Measurements from ENCODE around the gene FCER2.
"Not testable (repeated sequence)": the region's sequence is repeated elsewhere in the genome, so short reads cannot be mapped to it uniquely, and the experiment has no call there.

Gene FCER2

GRCh38 chr19:7701654-7702457 lies at the start of gene FCER2:
TSS of gene FCER2 (minus strand) at chr19:7702131. CDS start at chr19:7699760, 2,371 bp downstream.
- Histone ChIP-seq H3K27ac (peak within 1 kb of the TSS in 2 of 21 experiments; percentile 16 to 62), H3K4me3 (no peak within 1 kb of the TSS)

DNA sequence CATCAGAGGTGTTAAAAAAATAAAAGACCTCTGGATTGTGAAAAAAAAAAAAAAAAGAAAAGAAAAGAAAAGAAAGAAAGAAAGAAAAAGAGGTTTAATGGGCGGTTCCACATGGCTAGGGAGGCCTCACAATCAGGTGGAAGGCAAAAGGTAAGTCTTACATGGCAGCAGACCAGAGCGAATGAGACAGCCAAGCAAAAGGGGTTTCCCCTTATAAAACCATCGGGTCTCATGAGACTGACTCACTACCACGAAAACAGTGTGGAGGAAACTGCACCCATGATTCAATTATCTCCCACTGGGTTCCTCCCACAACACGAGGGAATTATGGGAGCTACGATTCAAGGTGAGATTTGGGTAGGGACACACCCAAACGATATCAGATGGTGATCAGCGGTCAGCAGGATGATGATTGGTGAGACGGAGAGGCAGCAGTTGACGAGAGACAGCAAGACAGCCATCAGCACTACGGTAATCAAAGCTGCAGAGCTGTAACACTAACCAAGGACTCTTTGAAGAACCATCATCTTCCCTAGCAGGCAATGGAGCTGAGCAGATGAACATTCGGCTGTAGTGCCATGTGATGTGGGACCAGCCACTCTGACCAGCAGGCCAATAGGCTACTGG lies 49.3 kb upstream of the FCER2 start:
- H3K4me3 ChIP-seq = no peak overlapping the region

GRCh38 chr19:7748756-7749155 lies 46.8 kb upstream of the FCER2 start:
- Histone ChIP-seq H3K27ac (no peak overlapping the region), H3K4me3 (no peak overlapping the region)

More for the DNA sequence above, 49.3 kb upstream of the FCER2 start:
- H3K27ac ChIP-seq = no peak overlapping the region

DNA sequence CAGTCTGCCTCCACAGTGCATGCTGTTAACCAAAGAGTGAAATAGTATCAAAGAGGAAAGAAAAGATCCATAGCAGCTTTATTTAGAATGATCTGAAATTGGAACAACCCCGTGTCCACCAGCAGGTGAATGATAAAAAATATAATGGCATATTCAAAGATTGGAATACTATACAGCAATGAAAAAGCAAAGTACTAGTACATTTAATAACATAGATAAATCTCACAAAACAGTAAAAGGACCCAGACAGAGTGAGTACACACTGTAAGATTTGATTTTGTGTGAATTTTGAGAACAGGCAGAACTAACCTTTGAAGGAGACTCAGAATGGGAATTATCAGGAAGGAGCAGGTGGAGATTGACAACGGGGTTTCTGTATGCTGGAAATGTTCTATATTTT lies 46.2 kb upstream of the FCER2 start:
- no peak overlapping the region for H3K4me3 ChIP-seq
- no peak overlapping the region for H3K27ac ChIP-seq

GRCh38 chr19:7746903-7747884 lies 45.3 kb upstream of the FCER2 start, which contains the start of gene CD209:
TSS of gene CD209 (minus strand) at chr19:7747534. CDS start at chr19:7747511, 23 bp downstream.
- peak within 1 kb of the TSS in 7 of 21 experiments; percentile 1 to 54 (median 18) for H3K27ac ChIP-seq

DNA sequence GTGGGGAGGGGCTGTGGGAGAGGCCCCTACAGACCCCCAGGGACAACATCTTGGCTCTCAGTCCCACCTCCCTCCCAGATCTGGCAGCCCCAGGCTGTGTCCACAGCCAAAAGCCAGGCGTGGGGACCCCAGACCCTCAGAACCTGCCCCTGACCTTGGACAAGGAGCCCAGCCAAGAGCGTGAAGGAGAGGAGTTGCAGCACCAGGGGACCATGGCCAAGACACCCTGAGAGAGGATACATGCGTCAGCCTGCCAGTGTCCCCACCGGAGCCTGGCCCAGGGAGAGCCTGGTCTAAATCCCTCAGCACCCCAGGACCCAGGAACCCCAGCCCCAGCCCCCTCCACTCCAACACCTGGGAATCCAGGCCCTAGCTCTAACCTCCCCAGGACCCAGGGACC lies 44.4 kb upstream of the FCER2 start:
- peak overlapping the region in 4 of 21 experiments; percentile 1 to 54 (median 24) for H3K27ac ChIP-seq
- not testable (repeated sequence) for H3K4me3 ChIP-seq

More at GRCh38 chr19:7746903-7747884, 45.3 kb upstream of the FCER2 start, which contains the start of gene CD209:
- H3K4me3 ChIP-seq = peak within 1 kb of the TSS in 1 of 7 experiments; percentile 4

DNA sequence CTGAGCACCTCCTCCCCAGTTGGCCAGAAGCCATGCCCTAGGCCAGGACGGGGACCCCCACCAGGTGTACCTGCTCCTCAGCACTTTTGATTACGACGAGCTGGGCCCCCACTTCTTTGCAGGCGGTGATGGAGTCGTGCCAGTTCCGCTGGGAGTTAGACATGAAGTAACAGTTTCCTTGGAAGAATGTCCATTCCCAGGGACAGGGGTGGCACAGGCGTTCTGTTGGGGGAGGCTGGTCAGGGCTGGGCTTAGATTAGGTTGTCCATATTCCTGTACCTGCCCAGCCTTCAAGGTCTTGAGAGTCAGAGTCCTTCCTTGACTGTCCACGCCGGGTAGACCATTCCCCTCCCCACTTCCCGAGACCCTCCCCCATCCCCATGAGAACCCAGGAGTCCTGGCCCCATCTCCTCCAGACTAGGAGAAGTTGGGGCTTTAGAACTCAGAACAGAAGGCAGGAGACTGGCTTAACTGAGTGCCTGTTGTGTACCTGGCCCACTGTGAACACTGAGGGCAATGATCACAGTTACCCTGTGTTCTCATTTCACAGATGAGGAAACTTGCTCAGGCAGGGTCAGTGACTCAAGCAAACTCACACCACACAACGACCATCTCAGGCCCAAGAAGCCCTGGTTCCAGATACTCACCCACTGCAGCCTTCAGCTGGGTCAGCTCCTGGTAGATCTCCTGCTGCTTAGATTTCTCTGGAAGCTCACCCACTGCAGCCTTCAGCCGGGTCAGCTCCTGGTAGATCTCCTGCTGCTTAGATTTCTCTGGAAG lies 43.1 kb upstream of the FCER2 start:
- H3K27ac ChIP-seq = no peak overlapping the region
- no peak overlapping the region for H3K4me3 ChIP-seq

DNA sequence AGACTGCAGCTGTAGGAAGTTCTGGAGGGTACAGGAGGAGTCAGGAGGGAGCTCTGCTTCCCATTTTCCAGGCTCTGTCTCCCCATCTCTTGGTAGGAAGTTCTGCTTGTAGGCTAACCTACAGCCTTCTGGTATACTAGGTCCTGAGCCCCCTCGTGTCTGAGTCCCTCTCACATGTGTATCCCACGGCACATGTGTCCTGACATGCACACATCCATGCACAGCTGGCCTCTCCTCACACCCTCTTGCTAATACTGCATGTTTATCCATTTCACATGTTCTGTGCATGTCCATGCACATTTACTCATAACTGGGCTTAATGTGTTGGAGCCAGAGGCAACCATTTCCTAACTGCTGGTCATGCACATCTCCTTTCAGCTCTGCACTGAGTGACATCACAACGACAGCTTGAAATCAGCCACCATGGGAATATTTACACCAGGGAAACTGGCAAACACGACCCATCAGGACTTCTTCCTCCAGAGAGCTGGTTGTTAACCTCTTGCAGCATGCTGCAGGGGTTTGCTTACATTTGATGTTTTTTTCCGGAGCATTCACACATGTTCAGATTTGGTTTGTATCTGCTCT lies 42.4 kb upstream of the FCER2 start:
- no peak overlapping the region for H3K4me3 ChIP-seq

DNA sequence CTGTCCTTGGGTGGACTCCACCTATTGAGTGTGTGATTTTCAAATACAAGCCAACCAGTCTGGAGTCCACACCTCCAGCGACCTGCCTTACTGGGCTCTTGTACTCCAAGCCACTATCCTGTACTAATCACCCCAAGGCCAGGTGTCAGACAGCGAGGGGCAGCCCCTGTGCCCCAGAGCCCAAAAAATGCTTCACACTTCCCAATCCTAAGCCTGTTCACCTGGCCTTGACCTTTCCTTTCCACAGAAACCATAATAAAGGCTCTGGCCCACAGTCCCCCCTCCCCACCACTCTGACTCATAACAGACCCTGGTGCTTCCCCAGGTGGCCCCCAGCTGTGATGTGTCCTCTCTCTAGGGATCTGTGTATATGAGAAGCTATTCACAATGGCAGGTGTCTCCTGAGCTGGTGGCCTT lies 41.5 kb upstream of the FCER2 start:
- no peak overlapping the region for H3K4me3 ChIP-seq

More for the DNA sequence above, 42.4 kb upstream of the FCER2 start:
- H3K27ac ChIP-seq = no peak overlapping the region

DNA sequence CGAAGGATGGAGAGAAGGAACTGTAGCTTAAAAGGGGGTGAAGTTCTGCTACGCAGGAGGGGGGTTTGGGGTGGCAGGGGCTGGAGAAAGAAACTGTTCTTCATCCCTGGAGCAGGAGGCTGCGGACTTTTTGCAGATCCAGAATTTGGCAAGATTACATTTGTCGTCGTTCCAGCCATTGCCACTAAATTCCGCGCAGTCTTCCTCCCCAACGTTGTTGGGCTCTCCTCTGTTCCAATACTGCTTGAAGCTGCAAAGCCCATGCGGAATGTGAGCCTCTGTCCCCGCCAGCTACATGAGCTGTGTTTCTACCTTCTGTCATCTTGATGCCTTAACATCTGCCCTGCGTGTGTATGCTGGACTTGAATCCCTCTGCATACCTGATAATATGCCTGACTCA lies 41.1 kb upstream of the FCER2 start:
- Histone ChIP-seq H3K27ac (no peak overlapping the region), H3K4me3 (no peak overlapping the region)

More for the DNA sequence above, 41.5 kb upstream of the FCER2 start:
- H3K27ac ChIP-seq = no peak overlapping the region

- no peak overlapping the region for H3K27ac ChIP-seq
- no peak overlapping the region for H3K4me3 ChIP-seq
These were observed 40.6 kb upstream of the FCER2 start for GRCh38 chr19:7742575-7742974.

- H3K27ac ChIP-seq = peak overlapping the region in 1 of 21 experiments; percentile 50
- no peak overlapping the region for H3K4me3 ChIP-seq
These were observed 38.7 kb upstream of the FCER2 start for GRCh38 chr19:7740682-7741054.

DNA sequence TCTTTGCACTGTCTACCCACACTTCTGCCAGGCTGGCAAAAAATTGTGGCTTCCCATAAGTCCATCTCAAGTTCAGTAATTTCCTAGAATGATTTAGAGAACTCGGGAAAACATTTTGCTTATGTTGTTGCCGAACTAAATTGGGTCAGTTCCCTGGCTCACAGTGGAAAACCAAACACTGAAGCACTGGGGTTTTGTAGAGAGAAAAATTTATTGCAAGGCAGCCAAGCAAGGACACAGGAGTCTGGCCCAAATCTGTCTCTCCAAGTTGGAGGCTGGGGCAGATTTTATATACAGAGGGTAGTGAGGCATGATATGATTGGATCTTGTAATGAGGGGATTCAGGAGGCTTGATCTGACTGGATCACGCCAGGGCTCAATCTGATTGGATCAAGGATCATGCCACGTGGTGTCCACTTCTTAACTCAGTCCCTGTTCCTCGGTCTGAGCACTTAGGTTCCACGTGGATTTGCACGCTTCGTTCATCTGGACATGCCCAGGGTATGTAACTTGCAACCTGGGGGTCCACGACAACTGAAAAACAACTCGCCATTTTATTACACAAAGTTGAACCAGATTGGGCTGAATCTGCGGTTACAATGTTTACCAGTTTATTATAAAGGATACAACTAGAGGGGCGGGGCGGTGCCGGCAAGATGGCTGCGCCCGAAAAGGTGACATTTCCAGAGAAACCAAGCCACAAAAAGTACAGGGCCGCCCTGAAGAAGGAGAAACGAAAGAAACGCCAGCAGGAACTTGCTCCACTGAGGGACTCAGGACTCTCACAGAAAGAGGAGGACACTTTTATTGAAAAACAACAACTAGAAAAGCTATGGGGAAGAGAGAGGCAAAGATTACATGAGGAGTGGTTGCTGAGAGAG lies 38.1 kb upstream of the FCER2 start:
- Histone ChIP-seq H3K27ac (peak overlapping the region in 2 of 21 experiments; percentile 33 to 50), H3K4me3 (no peak overlapping the region)

DNA sequence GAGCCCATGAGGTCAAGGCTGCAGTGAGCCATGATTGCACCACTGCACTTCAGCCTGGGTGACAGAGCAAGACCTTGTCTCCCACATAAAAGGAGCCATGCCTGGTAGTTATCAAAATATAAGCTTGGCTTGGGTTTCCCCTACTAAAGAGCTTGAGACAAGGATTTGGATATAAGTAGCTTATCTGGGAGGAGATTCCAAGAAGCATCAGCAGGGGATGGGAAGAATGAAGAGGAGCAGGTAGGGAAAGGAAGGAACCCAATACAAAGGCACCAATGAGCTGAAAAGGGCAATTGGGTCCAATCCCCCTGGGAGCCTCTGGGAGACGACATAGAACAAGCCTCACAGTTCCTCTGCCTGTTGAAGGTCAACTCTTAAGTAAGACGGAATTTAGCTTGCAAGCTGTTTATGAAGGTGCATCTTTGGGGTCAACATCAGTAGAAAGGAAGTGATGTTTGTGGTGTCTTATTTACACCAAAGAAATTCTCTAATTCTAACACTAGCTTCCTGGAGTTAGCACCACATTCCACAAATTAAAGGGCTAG lies 37.4 kb upstream of the FCER2 start:
- H3K27ac ChIP-seq = no peak overlapping the region
- no peak overlapping the region for H3K4me3 ChIP-seq

DNA sequence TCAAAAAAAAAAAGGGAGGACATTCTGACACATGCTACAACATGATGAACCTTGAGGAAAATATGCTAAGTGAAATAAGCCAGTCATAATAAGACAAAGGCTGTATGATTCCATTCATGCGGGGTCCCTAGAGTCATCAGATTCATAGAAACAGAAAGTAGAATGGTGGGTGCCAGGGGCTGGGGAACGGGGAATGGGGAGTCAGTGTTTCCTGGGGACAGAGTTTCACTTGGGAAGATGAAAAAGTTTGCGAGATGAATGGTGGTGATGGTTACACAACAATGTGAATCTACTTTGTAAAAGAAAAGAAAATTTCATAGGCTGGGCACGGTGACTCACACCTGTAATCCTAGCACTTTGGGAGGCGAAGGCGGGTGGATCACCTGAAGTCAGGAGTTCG lies 36.1 kb upstream of the FCER2 start:
- Histone ChIP-seq H3K27ac (no peak overlapping the region), H3K4me3 (no peak overlapping the region)

DNA sequence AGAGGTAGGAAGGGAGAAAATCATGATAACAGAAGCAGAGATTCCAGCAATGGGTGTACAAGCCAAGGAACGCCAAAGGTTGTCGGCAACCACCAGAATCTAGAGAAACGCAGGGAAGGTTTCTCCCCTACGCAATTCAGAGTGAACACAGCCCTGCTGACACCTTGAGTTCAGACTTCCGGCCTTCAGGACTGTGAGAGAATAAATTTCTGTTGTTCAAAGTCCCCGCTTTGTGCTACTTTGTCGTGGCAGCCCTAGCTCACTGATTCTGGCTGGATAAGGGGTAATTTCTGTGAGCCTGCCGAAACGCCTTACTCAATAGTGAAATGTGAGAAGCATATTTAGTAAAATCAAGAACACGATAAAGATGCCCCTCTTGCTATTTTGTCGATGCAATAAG lies 35.3 kb upstream of the FCER2 start:
- Histone ChIP-seq H3K27ac (no peak overlapping the region), H3K4me3 (no peak overlapping the region)

GRCh38 chr19:7736148-7736547 lies 34.2 kb upstream of the FCER2 start:
- H3K27ac ChIP-seq = no peak overlapping the region
- no peak overlapping the region for H3K4me3 ChIP-seq

Measured in skin epidermis (tissue), 12 donors.